Right lobe of liver (tissue), 6 donors: ENCODE measurements around the gene COL4A1. TPM values are rescaled to one million over a fixed set of nuclear protein-coding genes. Genes with fewer than 3 reads are reported as not detected.

ENCODE experiments used
- ATAC-seq, 4 donors: fragments of 200-7000 bp; cut with Tn5 transposase; one replicate each; pipeline ENCODE4 v1.9.1; 2020; ENCODE audit warnings: mild to moderate bottlenecking in 4 of 4, moderate library complexity in 4 of 4
- DNase-seq, 3 donors: peaks; one replicate each; pipeline ENCODE4 v3.0.0-alpha.2; 2020
- H3K27ac ChIP-seq, 3 donors: fragments of 200-600 bp; one replicate each; pipeline ENCODE4 v1.8.0; 2022
- H3K27me3 ChIP-seq, 2 donors: fragments of 200-600 bp; one replicate each; pipeline ENCODE4 v1.8.0; 2022
- H3K36me3 ChIP-seq, 4 donors: fragments of 200-600 bp; sonication (generic) in 1 of 4; one replicate each; pipeline versions ENCODE4 v1.5.1 to v1.8.0; 2017 to 2022; ENCODE audit warnings: control low read depth in 1 of 4
- H3K4me1 ChIP-seq, 4 donors: fragments of 200-600 bp; sonication (generic) in 1 of 4; one replicate each; pipeline versions ENCODE4 v1.5.1 to v1.8.0; 2017 to 2022; ENCODE audit warnings: control low read depth in 1 of 4
- H3K4me3 ChIP-seq, 3 donors: fragments of 200-600 bp; one replicate each; pipeline ENCODE4 v1.8.0; 2022
- H3K9me3 ChIP-seq, 4 donors: fragments of 200-600 bp; sonication (generic) in 1 of 4; one replicate each; pipeline versions ENCODE4 v1.5.1 to v1.8.0; 2017 to 2022; ENCODE audit warnings: control low read depth in 1 of 4
- CTCF ChIP-seq, 4 donors: fragments of 200-600 bp in 3 of 4; fragments of 450-650 bp in 1 of 4; IDR thresholded peaks; one replicate each; pipeline versions ENCODE4 v1.5.1 to v1.8.0; 2016 to 2022; ENCODE audit warnings: antibody characterized with exemption in 4 of 4, mild to moderate bottlenecking in 2 of 4
- POLR2A ChIP-seq: fragments of 450-650 bp; IDR thresholded peaks from one replicate; pipeline ENCODE4 v1.6.1; 2017; ENCODE audit warnings: antibody characterized with exemption, mild to moderate bottlenecking
- WGBS: methylation state at CpG from one replicate; pipeline ENCODE4 v1.1.6; 2018; ENCODE audit warnings: low coverage, low lambda C conversion rate; ENCODE audit not compliant: insufficient coverage; ENCODE audit errors: missing lambda C conversion rate; 5-methylcytosine and 5-hydroxymethylcytosine counted together
- intact Hi-C, 2 donors: fragments of 100-400 bp; cut with DNase I; formaldehyde crosslinking; loops; one replicate each; pipeline versions ENCODE4 v1.11.2 to v1.14.1; 2022
- total RNA-seq, 6 experiments: library from RNA; depleted of rRNA in 2 of 6; stranded (reverse); fragments of >200 nt in 2 of 6; fragmentation: NEBNext Ultra II Directional in 3 of 6; extraction: Animal tissue kit (Norgen Biotek cat#: 25700) in 3 of 6; gene quantifications; one replicate each; pipeline versions ENCODE4 v1.1.0 to v1.2.4, GENCODE V29; 2016 to 2023
- donor health status: DM: no; HTN: yes; CAD: no.
- donor health status: DM: no; HTN: no; CAD: no.
- donor health status: DM: no; HTN: no; CAD: no.
- donor health status: DM: no; HTN: yes; CAD: no.
- donor health status: DM: no; HTN: yes; CAD: no.

The COL4A1 gene
- total RNA-seq, 6 experiments from 2014 or later: 8.0 to 89.8 (median 41.1) TPM

DNA sequence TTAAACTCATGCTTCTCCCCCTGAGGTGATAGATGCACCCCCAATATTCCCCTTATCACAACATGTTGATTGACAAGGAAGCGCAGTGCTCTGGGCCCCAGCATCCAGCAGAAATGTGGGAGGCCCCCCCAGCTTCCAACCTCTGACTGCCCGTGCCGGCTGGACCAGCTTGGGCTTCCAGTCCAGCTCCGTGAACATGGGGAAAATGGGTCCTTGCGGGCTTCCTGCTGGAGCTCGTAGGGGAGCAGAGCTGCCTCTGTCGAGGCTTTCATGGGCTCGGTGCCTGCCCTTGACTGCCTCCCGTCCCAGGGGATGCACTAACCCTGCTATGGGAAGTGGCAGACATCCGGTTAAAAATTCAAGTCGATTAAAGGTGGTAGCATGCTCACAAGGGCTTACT is 188.9 kb downstream of the COL4A1 start:
- ATAC-seq: no peak
- intact Hi-C loops: loop anchor here in 1 of 2 donors (10.0 kb wide), 1 partner anchor 1153 kb away; no protein-coding TSS in a partner anchor
- WGBS: 56% methylated on average over 9 of the region's 11 CpGs
- no peak for DNase-seq
- no peak overlapping the region for H3K4me3 ChIP-seq
- TF ChIP-seq CTCF (IDR thresholded peaks at IDR 0.05): no peak
- TF ChIP-seq POLR2A: no peak
- no peak overlapping the region for H3K27ac ChIP-seq
- no peaks in the 10 kb centered on the region for H3K36me3 ChIP-seq
- H3K4me1 ChIP-seq: no peaks in the 10 kb centered on the region
- peaks cover 4 to 9% of the 10 kb centered on the region in 2 donors for H3K27me3 ChIP-seq
- no peaks in the 10 kb centered on the region for H3K9me3 ChIP-seq

DNA sequence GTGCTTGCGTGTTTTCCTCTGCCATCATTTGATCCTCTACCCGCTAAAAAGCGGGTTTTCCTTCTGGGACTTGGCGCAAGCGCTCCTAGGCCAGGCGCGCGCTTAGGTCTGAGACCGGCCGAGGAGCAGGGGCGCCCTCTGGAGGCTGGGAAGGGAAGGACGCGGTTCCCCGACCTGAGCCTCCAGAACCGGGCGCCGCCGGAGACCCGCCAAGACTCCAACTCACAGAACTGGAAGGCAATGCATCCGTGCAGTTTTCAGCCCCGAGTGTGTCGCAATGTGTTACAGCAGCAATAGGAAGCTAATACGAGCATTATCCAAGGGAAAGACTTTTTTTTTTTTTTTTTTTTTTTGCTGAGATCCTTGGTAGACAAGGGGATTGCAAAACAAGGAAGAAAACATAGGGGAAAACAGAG is 190.9 kb downstream of the COL4A1 start:
- intact Hi-C loops: loop anchor here in 1 of 2 donors (10.0 kb wide), 1 partner anchor 1151 kb away; no protein-coding TSS in a partner anchor
- H3K4me3 ChIP-seq: no peak overlapping the region
- DNase-seq (peak; percentile 71 to 79 (median 75)), ATAC-seq (peak; percentile 96 to 98 (median 98))
- H3K27ac ChIP-seq: no peak overlapping the region
- H3K27me3 ChIP-seq: peaks cover 4 to 9% of the 10 kb centered on the region in 2 donors
- TF ChIP-seq POLR2A: no peak
- TF ChIP-seq CTCF (IDR thresholded peaks at IDR 0.05): peak; percentile 70 to 87 (median 76)
- no peaks in the 10 kb centered on the region for H3K36me3 ChIP-seq
- 7% methylated on average over 8 of the region's 23 CpGs for WGBS
- no peaks in the 10 kb centered on the region for H3K9me3 ChIP-seq
- H3K4me1 ChIP-seq: no peaks in the 10 kb centered on the region

DNA sequence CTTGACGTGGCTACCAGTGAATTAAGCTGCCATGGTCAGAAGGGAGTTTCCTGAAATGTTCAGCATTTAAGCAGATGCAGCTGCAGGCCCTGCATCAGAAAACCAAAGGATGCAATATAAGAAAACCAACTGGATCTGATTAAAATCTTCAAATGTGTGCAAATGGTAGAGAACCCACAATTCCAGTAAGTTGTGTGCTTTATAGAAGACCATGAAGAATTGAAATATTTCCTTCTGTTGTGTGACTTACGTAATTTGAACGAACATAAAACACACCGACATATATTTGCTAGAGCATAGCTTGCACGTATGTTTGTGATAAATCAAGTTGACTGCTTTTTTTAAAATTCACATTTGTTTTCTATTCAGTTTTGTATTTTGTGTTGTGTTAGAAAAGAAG is 191.4 kb downstream of the COL4A1 start:
- TF ChIP-seq CTCF (IDR thresholded peaks at IDR 0.05): no peak
- no peak for TF ChIP-seq POLR2A
- no peaks in the 10 kb centered on the region for H3K36me3 ChIP-seq
- no peaks in the 10 kb centered on the region for H3K4me1 ChIP-seq
- peaks cover under 1 to 9% of the 10 kb centered on the region in 2 donors for H3K27me3 ChIP-seq
- intact Hi-C loops: loop anchor here in 1 of 2 donors (10.0 kb wide), 1 partner anchor 1151 kb away; no protein-coding TSS in a partner anchor
- no peak overlapping the region for H3K27ac ChIP-seq
- 59% methylated on average over 5 of the region's 5 CpGs for WGBS
- ATAC-seq (no peak), DNase-seq (no peak)
- no peak overlapping the region for H3K4me3 ChIP-seq
- no peaks in the 10 kb centered on the region for H3K9me3 ChIP-seq

DNA sequence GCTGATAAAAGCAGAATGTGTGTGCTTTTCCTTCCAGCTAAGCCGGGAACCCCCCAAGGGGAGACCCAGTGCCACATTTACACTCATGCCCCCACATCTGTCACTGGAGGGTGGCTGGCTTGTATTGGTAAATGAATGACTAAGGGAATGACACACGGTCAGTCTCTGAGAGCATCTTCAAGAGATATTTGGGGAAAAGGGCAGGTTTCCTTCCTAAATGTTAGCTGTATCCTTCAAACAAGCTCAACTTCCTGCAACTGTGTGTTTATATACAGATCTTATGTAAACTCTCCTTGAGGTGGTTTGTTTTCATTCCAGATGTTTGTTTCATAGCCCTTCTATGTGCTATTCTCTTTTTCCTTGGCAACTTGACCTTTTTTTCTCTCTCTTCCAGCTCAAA is 192.6 kb downstream of the COL4A1 start:
- Histone ChIP-seq H3K4me3 (no peak overlapping the region), H3K4me1 (no peaks in the 10 kb centered on the region), H3K9me3 (no peaks in the 10 kb centered on the region), H3K27ac (no peak overlapping the region), H3K27me3 (peaks cover 0 to 5% of the 10 kb centered on the region in 2 donors), H3K36me3 (no peaks in the 10 kb centered on the region)
- DNase-seq (no peak), ATAC-seq (no peak)
- TF ChIP-seq POLR2A: no peak
- TF ChIP-seq CTCF (IDR thresholded peaks at IDR 0.05): no peak
- no CpG with 5 or more reads among the region's 2 CpGs for WGBS
- intact Hi-C loops: loop anchor here (5.0 to 10.0 kb wide), 2 partner anchors 962 to 1150 kb away; no protein-coding TSS in a partner anchor
